Bronchial epithelial cell (primary cell): Measurements from ENCODE around the gene GALNS. TPM values are rescaled to one million over a fixed set of nuclear protein-coding genes. Genes with fewer than 3 reads are reported as not detected.

Experiments
- DNase-seq: peaks from one replicate; pipeline ENCODE4 v3.0.0-alpha.2; 2010; ENCODE audit warnings: low read depth
- FAIRE-seq: peaks from 2 replicates; lab custom pipeline; 2011; peaks lifted over from hg19 to GRCh38; lab: Jason Lieb, UNC
- H3K27me3 ChIP-seq: 2 replicates; pipeline ENCODE4 v1.5.1; 2011; ENCODE audit warnings: low read length; ENCODE audit not compliant: control insufficient read depth, insufficient read depth
- H3K36me3 ChIP-seq: 2 replicates; pipeline ENCODE4 v1.5.1; 2011; ENCODE audit warnings: low read length; ENCODE audit not compliant: control insufficient read depth, insufficient read depth
- H3K4me3 ChIP-seq: 2 replicates; pipeline ENCODE4 v1.5.1; 2011; ENCODE audit warnings: mild to moderate bottlenecking, low read depth, low read length, control low read depth
- CTCF ChIP-seq: IDR thresholded peaks from 2 replicates; pipeline ENCODE4 v1.5.1; 2011; ENCODE audit warnings: mild to moderate bottlenecking, moderate library complexity, low read length, control low read depth, inconsistent platforms; ENCODE audit not compliant: insufficient read depth, severe bottlenecking
- total RNA-seq: library from RNA; depleted of rRNA; stranded (reverse); fragments of >200 nt; gene quantifications from 2 replicates; pipeline ENCODE4 v1.2.1, GENCODE V29; 2014

GALNS gene
- total RNA-seq, 1 donor from 2014 or later: 16.3 TPM

GRCh38 chr16:88781140-88782077 lies 75.3 kb downstream of the GALNS start:
- FAIRE-seq (no peak), DNase-seq (no peak)
- Histone ChIP-seq H3K36me3 (peaks cover 10% of the 10 kb centered on the region), H3K4me3 (no peak overlapping the region), H3K27me3 (no peaks in the 10 kb centered on the region)
- TF ChIP-seq CTCF: no peak

GRCh38 chr16:88780142-88781062 lies 76.3 kb downstream of the GALNS start:
- Histone ChIP-seq H3K27me3 (no peaks in the 10 kb centered on the region), H3K4me3 (no peak overlapping the region), H3K36me3 (peaks cover 10% of the 10 kb centered on the region)
- FAIRE-seq: no peak
- TF ChIP-seq CTCF: no peak
- DNase-seq: no peak

GRCh38 chr16:88779406-88780141 lies 77.2 kb downstream of the GALNS start:
- DNase-seq (no peak), FAIRE-seq (no peak)
- Histone ChIP-seq H3K36me3 (peaks cover 12% of the 10 kb centered on the region), H3K4me3 (no peak overlapping the region), H3K27me3 (no peaks in the 10 kb centered on the region)
- TF ChIP-seq CTCF: no peak

GRCh38 chr16:88778541-88779065 lies 78.1 kb downstream of the GALNS start:
- no peak for DNase-seq
- Histone ChIP-seq H3K27me3 (no peaks in the 10 kb centered on the region), H3K4me3 (no peak overlapping the region), H3K36me3 (peaks cover 12% of the 10 kb centered on the region)
- TF ChIP-seq CTCF: no peak
- no peak for FAIRE-seq

GRCh38 chr16:88778271-88778525 lies 78.5 kb downstream of the GALNS start:
- H3K27me3 ChIP-seq: no peaks in the 10 kb centered on the region
- FAIRE-seq: no peak
- TF ChIP-seq CTCF: no peak
- no peak for DNase-seq
- peaks cover 12% of the 10 kb centered on the region for H3K36me3 ChIP-seq
- H3K4me3 ChIP-seq: no peak overlapping the region
